CD4-positive, alpha-beta T cell treated with Interleukin-17A for 1 hour (primary cell): Measurements from ENCODE around the gene TMEM121.
A peak's percentile ranks its signal among the peaks of the same experiment; 100 is the strongest.

Experiments used
- DNase-seq: peaks from one replicate; pipeline ENCODE4 v3.0.0-alpha.2; 2020

TMEM121 gene

GRCh38 chr14:105525861-105526775 lies at the start of gene TMEM121:
Gene TMEM121 (plus strand): TSS chr14:105526583. CDS start chr14:105528835, 2,252 bp downstream.
- peak; percentile 60 for DNase-seq

- no peak for DNase-seq
These were observed 49.3 kb upstream of the TMEM121 start for GRCh38 chr14:105476831-105477659.

DNA sequence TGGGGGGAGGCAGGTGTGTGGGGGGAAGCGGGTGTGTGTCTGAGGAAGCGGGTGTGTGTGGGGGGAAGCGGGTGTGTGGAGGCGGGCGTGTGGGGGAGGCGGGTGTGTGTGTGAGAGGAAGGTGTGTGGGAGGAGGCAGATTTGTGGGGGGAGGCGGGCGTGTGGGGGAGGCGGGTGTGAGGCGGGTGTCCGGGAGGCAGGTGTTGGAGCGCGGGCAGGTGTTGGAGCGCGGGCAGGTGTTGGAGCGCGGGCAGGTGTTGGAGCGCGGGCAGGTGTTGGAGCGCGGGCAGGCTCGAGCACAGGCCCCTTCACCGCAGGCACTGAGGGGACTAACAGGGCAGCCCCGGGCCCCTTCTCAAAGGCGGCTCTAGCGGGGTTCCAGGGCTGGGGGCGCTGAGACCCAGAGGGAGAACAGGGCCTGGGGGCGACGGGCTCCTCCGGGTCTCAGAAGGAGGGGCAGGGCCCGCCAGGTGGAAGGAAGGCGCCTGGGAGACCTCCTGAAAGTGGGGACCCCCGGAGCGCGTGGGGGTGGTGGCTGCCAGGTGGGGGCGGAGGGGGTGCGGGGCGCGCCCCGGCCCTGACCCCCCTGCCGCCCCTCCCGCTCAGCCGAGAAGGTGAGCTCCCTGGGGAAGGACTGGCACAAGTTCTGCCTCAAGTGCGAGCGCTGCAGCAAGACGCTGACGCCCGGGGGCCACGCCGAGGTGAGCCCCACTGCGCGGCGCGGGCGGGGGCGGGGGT lies 48.6 kb upstream of the TMEM121 start:
- DNase-seq: peak; percentile 86

GRCh38 chr14:105478398-105479251 lies 47.8 kb upstream of the TMEM121 start:
- peak; percentile 54 for DNase-seq

DNA sequence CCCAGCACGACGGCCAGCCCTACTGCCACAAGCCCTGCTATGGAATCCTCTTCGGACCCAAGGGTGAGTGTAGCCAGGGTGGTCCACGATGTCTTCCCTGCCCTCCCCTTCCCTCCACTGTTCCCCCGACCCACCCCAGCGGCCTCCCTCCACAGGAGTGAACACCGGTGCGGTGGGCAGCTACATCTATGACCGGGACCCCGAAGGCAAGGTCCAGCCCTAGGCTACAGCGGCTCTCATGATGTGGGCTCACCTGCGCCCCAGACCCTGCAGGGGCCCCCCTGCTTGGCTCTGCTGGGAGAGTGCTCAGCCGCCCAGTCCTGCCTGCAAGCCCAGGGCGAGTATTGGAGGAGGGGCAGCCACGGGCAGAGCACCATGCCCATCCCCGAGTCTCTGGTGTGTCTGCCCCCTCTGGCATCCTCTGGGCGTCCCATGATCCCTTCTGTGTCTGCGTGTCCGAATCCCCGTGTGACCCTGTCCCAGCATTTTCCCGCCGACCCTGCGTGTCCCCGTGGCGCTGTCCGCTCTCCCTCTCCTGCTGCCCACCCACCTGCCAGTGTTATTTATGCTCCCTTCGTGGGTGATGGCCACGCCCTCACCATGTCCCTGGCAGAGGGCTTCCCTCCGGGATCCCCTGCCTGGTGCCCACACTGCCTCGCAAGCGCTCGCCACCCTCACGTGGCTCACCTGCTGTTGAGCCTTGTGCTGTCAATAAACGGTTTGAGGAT lies 46.8 kb upstream of the TMEM121 start:
- peak; percentile 18 for DNase-seq

DNA sequence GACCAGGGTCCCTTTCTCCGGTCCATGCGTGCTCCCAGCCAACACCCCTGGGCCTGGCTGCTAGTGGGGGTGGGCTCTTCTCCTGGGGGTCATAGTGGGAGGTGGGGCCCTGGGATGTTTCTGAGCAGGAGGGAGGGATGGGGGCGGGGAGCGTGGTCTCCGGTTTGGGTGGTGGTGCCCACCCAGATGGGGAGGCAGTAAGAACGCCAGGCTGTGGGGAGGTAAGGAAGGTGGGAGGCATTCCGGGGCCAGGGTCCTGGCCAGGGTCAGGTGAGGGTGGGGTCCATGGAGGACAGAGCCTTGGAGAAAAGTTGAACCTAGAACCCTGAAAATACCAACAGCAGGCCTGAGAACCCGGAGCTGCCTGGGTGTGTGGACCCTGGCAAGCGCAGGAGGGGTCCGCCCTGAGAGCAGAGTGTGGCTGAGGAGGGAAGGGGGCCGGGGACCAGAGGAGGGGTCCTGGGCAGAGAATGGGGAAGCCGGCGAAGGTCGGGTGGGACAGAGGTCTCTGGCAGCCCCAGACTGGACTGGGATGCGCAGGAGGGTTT lies 46.1 kb upstream of the TMEM121 start:
- DNase-seq: no peak

DNA sequence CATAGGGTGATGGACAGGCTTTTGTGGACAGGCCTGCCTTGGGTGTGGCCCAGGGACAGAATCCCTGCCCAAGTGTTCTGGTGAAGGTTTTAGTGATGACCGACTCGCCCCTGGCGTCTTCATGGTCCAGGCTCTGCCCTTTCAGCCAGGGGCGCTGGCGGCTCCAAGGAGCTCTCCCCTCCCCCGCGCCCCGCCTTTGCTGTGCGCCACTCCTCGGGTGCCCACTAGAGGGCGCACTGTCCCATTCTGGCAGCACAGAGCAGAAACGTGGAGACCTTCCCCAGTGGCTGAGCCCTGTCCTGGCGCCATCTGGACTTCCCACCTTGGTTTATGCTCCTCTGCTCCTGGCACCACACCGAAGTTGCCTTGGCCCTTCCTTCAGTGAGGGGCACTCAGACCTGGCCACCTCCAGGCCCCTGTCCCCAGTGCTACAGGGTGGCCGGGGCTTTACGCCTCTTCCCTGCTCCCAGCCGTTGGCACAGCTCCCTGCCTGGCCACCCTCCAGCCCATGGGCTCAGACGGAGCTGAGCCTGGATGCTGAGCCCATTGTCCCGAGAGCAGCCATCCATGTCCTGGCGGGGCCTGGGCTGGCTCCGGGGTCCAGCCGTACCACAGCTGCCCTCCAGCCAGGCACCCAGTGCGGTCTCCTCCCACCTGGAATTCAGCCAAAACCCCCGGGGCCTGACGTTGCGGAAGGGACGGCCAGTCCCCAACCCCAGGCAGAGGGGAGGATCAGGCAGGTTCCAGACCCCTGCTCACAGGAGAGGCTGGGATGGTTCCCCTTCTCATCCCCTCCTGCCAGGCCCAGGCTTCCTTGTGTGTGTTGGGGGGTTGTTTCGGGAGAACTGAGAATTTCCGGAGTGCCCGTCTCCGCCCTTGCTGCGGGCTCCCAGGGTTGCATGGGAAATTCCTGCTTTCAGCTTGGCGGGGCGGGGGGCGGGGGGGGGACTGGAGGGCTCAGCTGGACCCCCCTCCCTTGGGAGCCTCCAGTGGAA lies 45.3 kb upstream of the TMEM121 start:
- peak; percentile 93 for DNase-seq

GRCh38 chr14:105481886-105482457 lies 44.4 kb upstream of the TMEM121 start:
- DNase-seq: peak; percentile 99

GRCh38 chr14:105482486-105483110 lies 43.8 kb upstream of the TMEM121 start:
- no peak for DNase-seq

GRCh38 chr14:105483300-105484068 lies 42.9 kb upstream of the TMEM121 start:
- no peak for DNase-seq

DNA sequence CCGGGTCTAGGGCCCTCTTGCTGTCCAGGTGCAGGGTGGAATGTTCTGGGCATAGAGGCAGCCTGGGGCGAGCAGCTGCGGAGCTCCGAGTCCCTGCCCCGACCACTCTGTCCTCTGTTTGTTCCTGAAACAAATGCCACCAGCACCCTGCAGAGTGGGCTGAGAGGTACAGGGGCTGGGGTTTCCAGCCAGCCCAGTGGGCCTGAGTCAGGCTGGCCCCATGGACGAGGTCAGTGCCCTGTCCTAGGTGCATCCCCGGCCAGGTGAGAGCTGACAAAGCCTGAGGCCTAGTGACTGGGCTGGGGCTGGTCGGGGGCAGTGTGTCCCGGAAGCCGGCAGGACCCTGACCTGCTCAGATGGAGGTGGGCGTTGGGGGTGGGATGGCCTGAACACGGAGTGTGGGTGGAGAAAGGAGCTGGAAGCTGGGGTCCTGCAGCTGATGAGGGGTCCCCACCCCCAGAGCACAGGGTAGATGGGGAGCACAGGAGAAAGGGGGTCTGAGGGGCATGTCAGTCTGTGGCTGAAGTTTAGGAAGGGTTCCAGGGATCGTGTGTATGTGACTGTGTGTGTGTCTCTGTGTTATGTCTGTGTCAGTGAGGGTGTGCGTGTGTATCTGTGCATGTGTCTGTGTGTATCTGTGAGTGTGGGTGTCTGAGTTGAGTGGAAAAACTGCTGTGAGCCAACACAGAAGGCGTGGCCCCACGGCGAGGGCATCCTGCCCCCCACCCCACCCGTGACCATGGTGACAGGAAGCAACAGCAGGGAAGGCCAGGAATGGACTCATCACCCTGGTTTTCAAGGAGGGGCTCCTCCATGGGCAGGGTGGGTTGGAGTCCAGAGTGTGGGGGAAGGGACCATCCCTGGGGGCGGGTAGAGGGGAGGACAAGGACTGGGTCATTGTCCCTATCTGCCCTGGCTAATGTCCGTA lies 42.0 kb upstream of the TMEM121 start:
- peak; percentile 85 for DNase-seq

GRCh38 chr14:105484997-105485393 lies 41.4 kb upstream of the TMEM121 start:
- DNase-seq: peak; percentile 9

- peak; percentile 85 for DNase-seq
These were observed 40.6 kb upstream of the TMEM121 start for GRCh38 chr14:105485739-105486162.

DNA sequence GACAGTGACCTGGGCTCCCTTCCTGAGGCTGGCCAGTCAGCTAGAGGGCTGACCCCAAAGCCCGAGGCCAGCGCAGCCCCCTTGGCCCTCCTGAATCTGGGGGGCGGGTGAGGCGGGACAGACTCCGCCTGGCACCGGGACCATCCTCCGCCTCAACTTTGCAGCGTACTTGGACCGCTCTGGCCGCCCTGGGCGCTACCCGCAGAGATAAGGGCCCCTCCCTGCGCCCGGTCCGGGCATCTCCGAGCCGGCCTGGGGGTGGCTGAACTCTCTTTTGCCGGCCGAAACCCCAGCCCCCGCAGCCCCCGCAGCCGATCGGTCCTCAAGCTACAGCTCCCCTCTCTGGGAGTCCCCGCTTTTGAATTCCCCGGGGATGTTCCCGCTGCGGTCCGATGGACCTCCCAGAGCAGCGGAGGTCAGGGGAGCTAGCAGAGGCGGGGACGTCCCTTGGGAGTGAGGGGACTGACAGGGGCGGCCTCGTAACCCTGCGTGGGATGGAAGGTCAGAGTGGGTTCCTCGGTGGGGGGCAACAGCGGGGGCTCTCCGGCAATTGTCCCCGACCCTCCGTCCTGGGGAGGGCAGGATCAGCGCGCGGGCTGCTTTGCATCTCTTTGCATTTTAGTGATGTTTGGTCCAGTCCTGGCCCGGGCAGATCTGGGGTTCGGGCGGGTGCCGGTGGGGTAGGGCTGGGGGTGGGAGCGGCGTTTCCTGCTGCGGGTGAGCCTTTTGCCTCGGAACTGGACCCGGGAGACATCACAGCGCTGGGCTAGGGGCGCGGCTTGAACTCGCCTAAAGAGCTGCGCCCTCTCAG lies 40.0 kb upstream of the TMEM121 start, which contains the start of gene CRIP1:
CRIP1 (plus strand) TSS at position 724 of the 811 bp plus-strand sequence. CDS start 374 bp downstream, outside the sequence.
- peak; percentile 32 for DNase-seq

DNA sequence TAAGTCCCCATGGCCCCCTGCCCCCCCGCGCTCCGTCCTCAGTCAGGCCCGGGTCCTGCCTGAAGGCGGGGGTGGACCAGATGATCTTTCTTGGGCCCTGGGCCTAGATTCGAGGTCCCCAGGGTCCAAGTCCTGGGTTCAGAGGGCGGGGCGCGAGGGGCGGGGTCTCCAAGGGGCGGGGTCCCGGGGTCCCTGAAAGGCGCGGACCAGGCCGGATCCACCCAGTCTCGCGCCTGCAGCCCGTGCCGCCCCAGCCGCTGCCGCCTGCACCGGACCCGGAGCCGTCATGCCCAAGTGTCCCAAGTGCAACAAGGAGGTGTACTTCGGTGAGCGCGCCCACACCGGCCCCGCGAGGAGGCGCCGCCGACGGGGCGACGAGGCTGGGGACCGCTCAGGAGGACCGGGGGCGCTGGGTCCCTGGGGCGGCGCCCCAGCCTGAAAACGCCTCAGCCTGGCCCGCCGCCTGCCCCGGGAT lies 39.4 kb upstream of the TMEM121 start:
- DNase-seq: peak; percentile 87
